Measurements from ENCODE around the gene CDK9. TPM values are rescaled to one million over a fixed set of nuclear protein-coding genes. Genes with fewer than 3 reads are reported as not detected.

Gene CDK9
- total RNA-seq, 6 experiments from 2014 or later: 49.4 to 107 (median 54.5) TPM

- Histone ChIP-seq H3K9me3 (no peaks in the 10 kb centered on the region), H3K27me3 (no peaks in the 10 kb centered on the region), H3K4me1 (peaks cover 0 to 32% (median 14%) of the 10 kb centered on the region in 4 donors), H3K27ac (peak overlapping the region in 1 of 3 donors; percentile 62), H3K4me3 (no peak overlapping the region), H3K36me3 (peaks cover 0 to 79% (median 17%) of the 10 kb centered on the region in 4 donors)
- TF ChIP-seq CTCF (IDR thresholded peaks at IDR 0.05) (no peak), POLR2A (IDR thresholded peaks at IDR 0.05) (no peak)
- ATAC-seq (no peak), DNase-seq (peak in 2 of 3 donors; percentile 32 to 48)
- intact Hi-C loops (cut with DNase I): no loop called here
- 73% methylated on average over 4 of the region's 17 CpGs for WGBS (ENCODE audit: insufficient coverage, low coverage, low lambda C conversion rate, missing lambda C conversion rate)
These were observed 22.6 kb downstream of the CDK9 start for GRCh38 chr9:127808347-127809001.

- Histone ChIP-seq H3K4me1 (peaks cover 0 to 28% (median 13%) of the 10 kb centered on the region in 4 donors), H3K9me3 (no peaks in the 10 kb centered on the region), H3K27me3 (no peaks in the 10 kb centered on the region), H3K36me3 (peaks cover 0 to 85% (median 21%) of the 10 kb centered on the region in 4 donors), H3K4me3 (no peak overlapping the region), H3K27ac (peak overlapping the region in 1 of 3 donors; percentile 62)
- TF ChIP-seq POLR2A (IDR thresholded peaks at IDR 0.05) (no peak), CTCF (IDR thresholded peaks at IDR 0.05) (no peak)
- ATAC-seq (peak in 2 of 4 donors; percentile 0 to 11), DNase-seq (no peak)
- 60% methylated on average over 7 of the region's 9 CpGs for WGBS (ENCODE audit: insufficient coverage, low coverage, low lambda C conversion rate, missing lambda C conversion rate)
- intact Hi-C loops (cut with DNase I): no loop called here
These were observed 23.2 kb downstream of the CDK9 start for GRCh38 chr9:127809002-127809539.

GRCh38 chr9:127809540-127810377 lies 23.9 kb downstream of the CDK9 start:
- DNase-seq (peak; percentile 75 to 86 (median 84)), ATAC-seq (peak; percentile 69 to 88 (median 83))
- Histone ChIP-seq H3K4me1 (peaks cover 0 to 21% (median 9%) of the 10 kb centered on the region in 4 donors), H3K36me3 (peaks cover 0 to 89% (median 25%) of the 10 kb centered on the region in 4 donors), H3K4me3 (peak overlapping the region in 2 of 3 donors; percentile 38 to 39), H3K27me3 (no peaks in the 10 kb centered on the region), H3K27ac (peak overlapping the region in 2 of 3 donors; percentile 10 to 62), H3K9me3 (no peaks in the 10 kb centered on the region)
- intact Hi-C loops (cut with DNase I): loop anchor here in 1 of 2 donors (10.0 kb wide), 1 partner anchor 65 kb away; the partner anchor contains the start of gene AK1
- TF ChIP-seq POLR2A (IDR thresholded peaks at IDR 0.05): peak; percentile 11
- TF ChIP-seq CTCF (IDR thresholded peaks at IDR 0.05): no peak
- 46% methylated on average over 28 of the region's 57 CpGs for WGBS (ENCODE audit: insufficient coverage, low coverage, low lambda C conversion rate, missing lambda C conversion rate)

GRCh38 chr9:127810378-127811187 lies 24.7 kb downstream of the CDK9 start:
- intact Hi-C loops (cut with DNase I): loop anchor here in 1 of 2 donors (10.0 kb wide), 1 partner anchor 64 kb away; the partner anchor contains the start of gene AK1
- Histone ChIP-seq H3K4me3 (peak overlapping the region in 2 of 3 donors; percentile 38 to 39), H3K4me1 (peaks cover 0 to 14% (median 7%) of the 10 kb centered on the region in 4 donors), H3K27me3 (no peaks in the 10 kb centered on the region), H3K9me3 (no peaks in the 10 kb centered on the region), H3K36me3 (peaks cover 0 to 89% (median 29%) of the 10 kb centered on the region in 4 donors), H3K27ac (peak overlapping the region in 1 of 3 donors; percentile 59)
- DNase-seq (no peak), ATAC-seq (no peak)
- WGBS (ENCODE audit: insufficient coverage, low coverage, low lambda C conversion rate, missing lambda C conversion rate): 84% methylated on average over 4 of the region's 10 CpGs
- TF ChIP-seq CTCF (IDR thresholded peaks at IDR 0.05) (no peak), POLR2A (IDR thresholded peaks at IDR 0.05) (no peak)

All from right lobe of liver (tissue), 6 donors.